ENCODE results near the gene OTUB2.

DNA sequence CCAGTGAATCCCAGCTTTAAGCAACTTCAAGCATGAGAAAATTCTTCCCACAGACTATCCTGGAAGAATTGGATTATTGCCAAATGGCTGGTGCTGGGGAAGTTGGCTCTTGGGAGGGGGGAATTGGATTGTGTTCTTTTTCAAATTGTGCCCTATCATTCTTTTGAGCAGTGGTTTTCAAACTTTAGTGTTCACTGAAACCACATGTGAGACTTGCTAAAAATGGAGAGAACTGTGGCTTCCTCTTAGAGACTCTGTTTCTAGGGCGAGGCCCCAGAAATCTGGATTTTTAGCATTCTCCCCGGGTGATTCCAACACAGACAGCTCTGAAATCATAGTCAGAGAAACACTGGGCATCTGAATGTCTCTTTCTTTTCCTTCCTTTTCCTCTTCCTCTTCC is 14.3 kb upstream of the OTUB2 start:
- TF ChIP-seq, protein P1, sequence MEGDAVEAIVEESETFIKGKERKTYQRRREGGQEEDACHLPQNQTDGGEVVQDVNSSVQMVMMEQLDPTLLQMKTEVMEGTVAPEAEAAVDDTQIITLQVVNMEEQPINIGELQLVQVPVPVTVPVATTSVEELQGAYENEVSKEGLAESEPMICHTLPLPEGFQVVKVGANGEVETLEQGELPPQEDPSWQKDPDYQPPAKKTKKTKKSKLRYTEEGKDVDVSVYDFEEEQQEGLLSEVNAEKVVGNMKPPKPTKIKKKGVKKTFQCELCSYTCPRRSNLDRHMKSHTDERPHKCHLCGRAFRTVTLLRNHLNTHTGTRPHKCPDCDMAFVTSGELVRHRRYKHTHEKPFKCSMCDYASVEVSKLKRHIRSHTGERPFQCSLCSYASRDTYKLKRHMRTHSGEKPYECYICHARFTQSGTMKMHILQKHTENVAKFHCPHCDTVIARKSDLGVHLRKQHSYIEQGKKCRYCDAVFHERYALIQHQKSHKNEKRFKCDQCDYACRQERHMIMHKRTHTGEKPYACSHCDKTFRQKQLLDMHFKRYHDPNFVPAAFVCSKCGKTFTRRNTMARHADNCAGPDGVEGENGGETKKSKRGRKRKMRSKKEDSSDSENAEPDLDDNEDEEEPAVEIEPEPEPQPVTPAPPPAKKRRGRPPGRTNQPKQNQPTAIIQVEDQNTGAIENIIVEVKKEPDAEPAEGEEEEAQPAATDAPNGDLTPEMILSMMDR (IDR thresholded peaks at IDR 0.05; ENCODE audit: borderline replicate concordance, extremely low read depth, low read length, poor library complexity, severe bottlenecking), result no peak
- no peak for TF ChIP-seq EZH2 (IDR thresholded peaks at IDR 0.05; ENCODE audit: borderline replicate concordance, low read depth, low read length, severe bottlenecking)

All from DND-41 (cell line).